HEK293 (cell line): ENCODE results near the gene GOLIM4.

ENCODE experiments used
- GFI1B ChIP-seq: fragments of 450-650 bp; formaldehyde crosslinking; IDR thresholded peaks from 2 replicates; pipeline ENCODE4 v1.5.1; 2016; ENCODE audit warnings: missing biosample characterization, missing genetic modification characterization
- GLI4 ChIP-seq: fragments of 450-650 bp; formaldehyde crosslinking; IDR thresholded peaks from 2 replicates; pipeline ENCODE4 v1.5.1; 2016; ENCODE audit warnings: missing biosample characterization, missing genetic modification characterization
- GLIS1 ChIP-seq: fragments of 450-650 bp; formaldehyde crosslinking; IDR thresholded peaks from 2 replicates; pipeline ENCODE4 v1.5.1; 2016; ENCODE audit warnings: missing biosample characterization, missing genetic modification characterization
- IKZF3 ChIP-seq: fragments of 450-650 bp; IDR thresholded peaks from 2 replicates; pipeline ENCODE4 v1.5.0; 2018; ENCODE audit warnings: missing biosample characterization, mild to moderate bottlenecking, missing genetic modification characterization, moderate library complexity
- KLF8 ChIP-seq: fragments of 450-650 bp; formaldehyde crosslinking; IDR thresholded peaks from 2 replicates; pipeline ENCODE4 v1.5.1; 2016; ENCODE audit warnings: missing biosample characterization, missing genetic modification characterization
- MYNN ChIP-seq: fragments of 450-650 bp; formaldehyde crosslinking; IDR thresholded peaks from 2 replicates; pipeline ENCODE4 v1.5.1; 2016; ENCODE audit warnings: missing biosample characterization, missing genetic modification characterization, borderline replicate concordance
- PRDM1 ChIP-seq: fragments of 450-650 bp; formaldehyde crosslinking; IDR thresholded peaks from 2 replicates; pipeline ENCODE4; 2016; ENCODE audit warnings: missing biosample characterization, missing genetic modification characterization
- YY2 ChIP-seq: fragments of 450-650 bp; formaldehyde crosslinking; IDR thresholded peaks from 2 replicates; pipeline ENCODE4 v1.5.1; 2016; ENCODE audit warnings: missing biosample characterization, missing genetic modification characterization
- ZBTB17 ChIP-seq: fragments of 450-650 bp; formaldehyde crosslinking; IDR thresholded peaks from 2 replicates; pipeline ENCODE4 v1.5.1; 2016; ENCODE audit warnings: missing biosample characterization, missing genetic modification characterization
- ZBTB21 ChIP-seq: fragments of 450-650 bp; formaldehyde crosslinking; IDR thresholded peaks from 2 replicates; pipeline ENCODE4 v1.5.1; 2017; ENCODE audit warnings: missing biosample characterization, missing genetic modification characterization
- ZBTB26 ChIP-seq: fragments of 450-650 bp; formaldehyde crosslinking; optimal IDR thresholded peaks from 2 replicates; pipeline ENCODE3; 2016; ENCODE audit warnings: missing biosample characterization, mild to moderate bottlenecking, missing genetic modification characterization
- ZEB2 ChIP-seq: fragments of 450-650 bp; formaldehyde crosslinking; IDR thresholded peaks from 2 replicates; pipeline ENCODE4 v1.5.1; 2016; ENCODE audit warnings: missing biosample characterization, missing genetic modification characterization
- ZIC2 ChIP-seq: fragments of 450-650 bp; formaldehyde crosslinking; IDR thresholded peaks from 2 replicates; pipeline ENCODE4 v1.5.1; 2016; ENCODE audit warnings: missing biosample characterization, missing genetic modification characterization
- ZNF10 ChIP-seq: fragments of 450-650 bp; formaldehyde crosslinking; IDR thresholded peaks from 2 replicates; pipeline ENCODE4 v1.5.1; 2017; ENCODE audit warnings: missing biosample characterization, missing genetic modification characterization
- ZNF157 ChIP-seq: fragments of 450-650 bp; formaldehyde crosslinking; IDR thresholded peaks from 2 replicates; pipeline ENCODE4 v1.5.1; 2016; ENCODE audit warnings: missing biosample characterization, missing genetic modification characterization
- ZNF169 ChIP-seq: fragments of 450-650 bp; formaldehyde crosslinking; IDR thresholded peaks from 2 replicates; pipeline ENCODE4 v1.5.1; 2016; ENCODE audit warnings: missing biosample characterization, missing genetic modification characterization
- ZNF266 ChIP-seq: fragments of 450-650 bp; formaldehyde crosslinking; IDR thresholded peaks from 2 replicates; pipeline ENCODE4 v1.5.1; 2016; ENCODE audit warnings: missing biosample characterization, missing genetic modification characterization, low read depth
- ZNF302 ChIP-seq: fragments of 450-650 bp; formaldehyde crosslinking; IDR thresholded peaks from 2 replicates; pipeline ENCODE4 v1.5.1; 2016; ENCODE audit warnings: missing biosample characterization, missing genetic modification characterization, low read depth
- ZNF335 ChIP-seq: fragments of 450-650 bp; formaldehyde crosslinking; conservative IDR thresholded peaks from 2 replicates; pipeline ENCODE4 v1.5.1; 2016; ENCODE audit warnings: missing biosample characterization, missing genetic modification characterization
- ZNF398 ChIP-seq: fragments of 450-650 bp; formaldehyde crosslinking; IDR thresholded peaks from 2 replicates; pipeline ENCODE4 v1.5.1; 2017; ENCODE audit warnings: missing biosample characterization, missing genetic modification characterization
- ZNF426 ChIP-seq: fragments of 450-650 bp; formaldehyde crosslinking; IDR thresholded peaks from 2 replicates; pipeline ENCODE4 v1.5.1; 2017; ENCODE audit warnings: missing biosample characterization, missing genetic modification characterization, mild to moderate bottlenecking, inconsistent platforms, moderate library complexity
- ZNF473 ChIP-seq: fragments of 450-650 bp; formaldehyde crosslinking; IDR thresholded peaks from 2 replicates; pipeline ENCODE4 v1.5.1; 2017; ENCODE audit warnings: missing biosample characterization, missing genetic modification characterization
- ZNF501 ChIP-seq: fragments of 450-650 bp; formaldehyde crosslinking; IDR thresholded peaks from 2 replicates; pipeline ENCODE4 v1.5.1; 2016; ENCODE audit warnings: missing biosample characterization, missing genetic modification characterization
- ZNF558 ChIP-seq: fragments of 450-650 bp; formaldehyde crosslinking; IDR thresholded peaks from 2 replicates; pipeline ENCODE4 v1.5.1; 2016; ENCODE audit warnings: missing biosample characterization, missing genetic modification characterization
- ZNF600 ChIP-seq: fragments of 450-650 bp; formaldehyde crosslinking; IDR thresholded peaks from 2 replicates; pipeline ENCODE4 v1.5.1; 2016; ENCODE audit warnings: missing biosample characterization, missing genetic modification characterization
- ZNF658 ChIP-seq: fragments of 450-650 bp; formaldehyde crosslinking; IDR thresholded peaks from 2 replicates; pipeline ENCODE4; 2016; ENCODE audit warnings: missing biosample characterization, missing genetic modification characterization
- ZNF660 ChIP-seq: fragments of 450-650 bp; IDR thresholded peaks from 2 replicates; pipeline ENCODE4 v1.5.1; 2018; ENCODE audit warnings: missing biosample characterization, mild to moderate bottlenecking, missing genetic modification characterization
- ZNF707 ChIP-seq: fragments of 450-650 bp; formaldehyde crosslinking; IDR thresholded peaks from 2 replicates; pipeline ENCODE4 v1.5.1; 2016; ENCODE audit warnings: missing biosample characterization, missing genetic modification characterization
- ZNF76 ChIP-seq: fragments of 450-650 bp; formaldehyde crosslinking; IDR thresholded peaks from 2 replicates; pipeline ENCODE4; 2016; ENCODE audit warnings: low read depth, missing biosample characterization, missing genetic modification characterization, borderline replicate concordance
- ZNF785 ChIP-seq: fragments of 450-650 bp; formaldehyde crosslinking; IDR thresholded peaks from 2 replicates; pipeline ENCODE4 v1.5.1; 2016; ENCODE audit warnings: missing biosample characterization, missing genetic modification characterization
- TF ChIP-seq, protein P1 (sequence below): fragments of 450-650 bp; formaldehyde crosslinking; IDR thresholded peaks from 2 replicates; pipeline ENCODE4 v1.5.1; 2016; ENCODE audit warnings: missing biosample characterization, missing genetic modification characterization
- TF ChIP-seq, protein P2 (sequence below): fragments of 450-650 bp; formaldehyde crosslinking; IDR thresholded peaks from 2 replicates; pipeline ENCODE4 v1.5.1; 2017; ENCODE audit warnings: missing biosample characterization, missing genetic modification characterization
- TF ChIP-seq, protein P3 (sequence below): IDR thresholded peaks from 2 replicates; pipeline ENCODE4 v1.6.1; 2011; ENCODE audit warnings: mild to moderate bottlenecking, low read depth, low read length, borderline replicate concordance

The GOLIM4 gene

GRCh38 chr3:168071591-168072322 is 24.0 kb downstream of the GOLIM4 start (continued):
- TF ChIP-seq ZNF266 (no peak), MYNN (no peak), ZBTB21 (tag by site-specific recombination) (no peak), ZBTB17 (peak; percentile 94), ZNF501 (tag by site-specific recombination) (0 out of 2 replicates have a peak, but pooled peaks have one; percentile 30), ZNF707 (tag by site-specific recombination) (no peak), YY2 (no peak), ZNF473 (no peak), ZNF76 (tag by site-specific recombination) (no peak), KLF8 (tag by site-specific recombination) (no peak), ZNF658 (tag by site-specific recombination) (no peak), IKZF3 (tag by site-specific recombination) (no peak), ZNF785 (tag by site-specific recombination) (no peak), ZNF335 (tag by site-specific recombination) (no peak), ZNF157 (no peak), ZNF660 (peak; percentile 64; the same call in 1 of the 2 replicates), GLIS1 (no peak), ZNF426 (no peak), ZEB2 (0 out of 2 replicates have a peak, but pooled peaks have one; percentile 29), ZNF302 (tag by site-specific recombination) (no peak), ZNF600 (tag by site-specific recombination) (no peak; the same call in none of the 2 replicates), ZNF558 (tag by site-specific recombination) (peak; percentile 20; the same call in 1 of the 2 replicates), ZIC2 (tag by site-specific recombination) (no peak), PRDM1 (peak; percentile 80), GLI4 (tag by site-specific recombination) (no peak), ZBTB26 (tag by site-specific recombination) (no peak), ZNF398 (tag by site-specific recombination) (no peak), ZNF10 (no peak), ZNF169 (tag by site-specific recombination) (no peak), GFI1B (peak; percentile 66; the same call in 1 of the 2 replicates)
- TF ChIP-seq, protein P1, sequence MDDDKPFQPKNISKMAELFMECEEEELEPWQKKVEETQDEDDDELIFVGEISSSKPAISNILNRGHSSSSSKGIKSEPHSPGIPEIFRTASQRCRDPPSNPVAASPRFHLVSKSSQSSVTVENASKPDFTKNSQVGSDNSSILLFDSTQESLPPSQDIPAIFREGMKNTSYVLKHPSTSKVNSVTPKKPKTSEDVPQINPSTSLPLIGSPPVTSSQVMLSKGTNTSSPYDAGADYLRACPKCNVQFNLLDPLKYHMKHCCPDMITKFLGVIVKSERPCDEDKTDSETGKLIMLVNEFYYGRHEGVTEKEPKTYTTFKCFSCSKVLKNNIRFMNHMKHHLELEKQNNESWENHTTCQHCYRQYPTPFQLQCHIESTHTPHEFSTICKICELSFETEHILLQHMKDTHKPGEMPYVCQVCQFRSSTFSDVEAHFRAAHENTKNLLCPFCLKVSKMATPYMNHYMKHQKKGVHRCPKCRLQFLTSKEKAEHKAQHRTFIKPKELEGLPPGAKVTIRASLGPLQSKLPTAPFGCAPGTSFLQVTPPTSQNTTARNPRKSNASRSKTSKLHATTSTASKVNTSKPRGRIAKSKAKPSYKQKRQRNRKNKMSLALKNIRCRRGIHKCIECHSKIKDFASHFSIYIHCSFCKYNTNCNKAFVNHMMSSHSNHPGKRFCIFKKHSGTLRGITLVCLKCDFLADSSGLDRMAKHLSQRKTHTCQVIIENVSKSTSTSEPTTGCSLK (tag by site-specific recombination), result no peak
- TF ChIP-seq, protein P2, sequence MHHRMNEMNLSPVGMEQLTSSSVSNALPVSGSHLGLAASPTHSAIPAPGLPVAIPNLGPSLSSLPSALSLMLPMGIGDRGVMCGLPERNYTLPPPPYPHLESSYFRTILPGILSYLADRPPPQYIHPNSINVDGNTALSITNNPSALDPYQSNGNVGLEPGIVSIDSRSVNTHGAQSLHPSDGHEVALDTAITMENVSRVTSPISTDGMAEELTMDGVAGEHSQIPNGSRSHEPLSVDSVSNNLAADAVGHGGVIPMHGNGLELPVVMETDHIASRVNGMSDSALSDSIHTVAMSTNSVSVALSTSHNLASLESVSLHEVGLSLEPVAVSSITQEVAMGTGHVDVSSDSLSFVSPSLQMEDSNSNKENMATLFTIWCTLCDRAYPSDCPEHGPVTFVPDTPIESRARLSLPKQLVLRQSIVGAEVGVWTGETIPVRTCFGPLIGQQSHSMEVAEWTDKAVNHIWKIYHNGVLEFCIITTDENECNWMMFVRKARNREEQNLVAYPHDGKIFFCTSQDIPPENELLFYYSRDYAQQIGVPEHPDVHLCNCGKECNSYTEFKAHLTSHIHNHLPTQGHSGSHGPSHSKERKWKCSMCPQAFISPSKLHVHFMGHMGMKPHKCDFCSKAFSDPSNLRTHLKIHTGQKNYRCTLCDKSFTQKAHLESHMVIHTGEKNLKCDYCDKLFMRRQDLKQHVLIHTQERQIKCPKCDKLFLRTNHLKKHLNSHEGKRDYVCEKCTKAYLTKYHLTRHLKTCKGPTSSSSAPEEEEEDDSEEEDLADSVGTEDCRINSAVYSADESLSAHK (tag by site-specific recombination), result 0 out of 2 replicates have a peak, but pooled peaks have one; percentile 28
- TF ChIP-seq, protein P3, sequence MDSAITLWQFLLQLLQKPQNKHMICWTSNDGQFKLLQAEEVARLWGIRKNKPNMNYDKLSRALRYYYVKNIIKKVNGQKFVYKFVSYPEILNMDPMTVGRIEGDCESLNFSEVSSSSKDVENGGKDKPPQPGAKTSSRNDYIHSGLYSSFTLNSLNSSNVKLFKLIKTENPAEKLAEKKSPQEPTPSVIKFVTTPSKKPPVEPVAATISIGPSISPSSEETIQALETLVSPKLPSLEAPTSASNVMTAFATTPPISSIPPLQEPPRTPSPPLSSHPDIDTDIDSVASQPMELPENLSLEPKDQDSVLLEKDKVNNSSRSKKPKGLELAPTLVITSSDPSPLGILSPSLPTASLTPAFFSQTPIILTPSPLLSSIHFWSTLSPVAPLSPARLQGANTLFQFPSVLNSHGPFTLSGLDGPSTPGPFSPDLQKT, result no peak
